NCI-H2107 (cell line): ENCODE data around the gene PLEKHG7.
"Not testable (repeated sequence)": the region's sequence is repeated elsewhere in the genome, so short reads cannot be mapped to it uniquely, and the experiment has no call there.

ENCODE experiments used
- DNase-seq: peaks from one replicate; lab custom pipeline; 2025; lab: John Stamatoyannopoulos, UW

The PLEKHG7 gene

GRCh38 chr12:92702754-92703679, at the start of gene PLEKHG7:
Gene PLEKHG7 (plus strand): TSS chr12:92702989. CDS start chr12:92706632, 3,643 bp downstream.
- no peak for DNase-seq

- DNase-seq, result not testable (repeated sequence)
Measured at GRCh38 chr12:92654256-92654655, 48.5 kb upstream of the PLEKHG7 start.

- DNase-seq, result no peak
Measured at GRCh38 chr12:92654929-92655328, 47.9 kb upstream of the PLEKHG7 start.

GRCh38 chr12:92656911-92657310, 45.9 kb upstream of the PLEKHG7 start:
- no peak for DNase-seq

GRCh38 chr12:92657770-92658169, 45.0 kb upstream of the PLEKHG7 start:
- DNase-seq, result no peak

GRCh38 chr12:92658611-92659010, 44.2 kb upstream of the PLEKHG7 start:
- DNase-seq, result no peak

- no peak for DNase-seq
Measured at GRCh38 chr12:92661269-92661668, 41.5 kb upstream of the PLEKHG7 start.

GRCh38 chr12:92665496-92665895, 37.3 kb upstream of the PLEKHG7 start:
- DNase-seq, result no peak

- no peak for DNase-seq
Measured at GRCh38 chr12:92668739-92669138, 34.0 kb upstream of the PLEKHG7 start.

GRCh38 chr12:92671524-92671923, 31.3 kb upstream of the PLEKHG7 start:
- not testable (repeated sequence) for DNase-seq

GRCh38 chr12:92673756-92674155, 29.0 kb upstream of the PLEKHG7 start:
- DNase-seq, result no peak

GRCh38 chr12:92674500-92674899, 28.3 kb upstream of the PLEKHG7 start:
- no peak for DNase-seq

GRCh38 chr12:92675092-92675865, 27.5 kb upstream of the PLEKHG7 start:
- no peak for DNase-seq

- no peak for DNase-seq
Measured at GRCh38 chr12:92676710-92677109, 26.1 kb upstream of the PLEKHG7 start.

GRCh38 chr12:92690601-92691000, 12.2 kb upstream of the PLEKHG7 start:
- DNase-seq, result no peak

- no peak for DNase-seq
Measured at GRCh38 chr12:92695056-92695455, 7.7 kb upstream of the PLEKHG7 start.

GRCh38 chr12:92695577-92695976, 7.2 kb upstream of the PLEKHG7 start:
- no peak for DNase-seq

GRCh38 chr12:92696216-92696615, 6.6 kb upstream of the PLEKHG7 start:
- no peak for DNase-seq

GRCh38 chr12:92698474-92698873, 4.3 kb upstream of the PLEKHG7 start:
- no peak for DNase-seq

GRCh38 chr12:92701441-92701840, 1.3 kb upstream of the PLEKHG7 start:
- DNase-seq, result no peak

- DNase-seq, result no peak
Measured at GRCh38 chr12:92703786-92704185, 997 bp downstream of the PLEKHG7 start.

GRCh38 chr12:92706594-92706993, 3.8 kb downstream of the PLEKHG7 start:
- DNase-seq, result no peak

GRCh38 chr12:92707926-92708325, 5.1 kb downstream of the PLEKHG7 start:
- DNase-seq, result no peak
